Fibroblast of villous mesenchyme (primary cell): ENCODE results near the gene ITIH3. TPM values are rescaled to one million over a fixed set of nuclear protein-coding genes. Genes with fewer than 3 reads are reported as not detected.

Experiments used
- DNase-seq: peaks from one replicate; pipeline ENCODE4 v3.0.0-alpha.2; 2010; ENCODE audit warnings: low read depth
- H3K4me3 ChIP-seq: 2 replicates; pipeline ENCODE4 v1.5.1; 2011; ENCODE audit warnings: low read depth, mild to moderate bottlenecking, low read length
- total RNA-seq: library from RNA; depleted of rRNA; stranded (reverse); fragments of >200 nt; gene quantifications from 2 replicates; pipeline ENCODE4 v1.2.3, GENCODE V29; 2012
- TF ChIP-seq, protein P1 (sequence below): IDR thresholded peaks from 2 replicates; pipeline ENCODE4 v1.5.1; 2012; ENCODE audit warnings: low read depth, mild to moderate bottlenecking, low read length; ENCODE audit not compliant: insufficient read depth

ITIH3 gene
- total RNA-seq, 1 donor: 8.2 TPM

- TF ChIP-seq, protein P1, sequence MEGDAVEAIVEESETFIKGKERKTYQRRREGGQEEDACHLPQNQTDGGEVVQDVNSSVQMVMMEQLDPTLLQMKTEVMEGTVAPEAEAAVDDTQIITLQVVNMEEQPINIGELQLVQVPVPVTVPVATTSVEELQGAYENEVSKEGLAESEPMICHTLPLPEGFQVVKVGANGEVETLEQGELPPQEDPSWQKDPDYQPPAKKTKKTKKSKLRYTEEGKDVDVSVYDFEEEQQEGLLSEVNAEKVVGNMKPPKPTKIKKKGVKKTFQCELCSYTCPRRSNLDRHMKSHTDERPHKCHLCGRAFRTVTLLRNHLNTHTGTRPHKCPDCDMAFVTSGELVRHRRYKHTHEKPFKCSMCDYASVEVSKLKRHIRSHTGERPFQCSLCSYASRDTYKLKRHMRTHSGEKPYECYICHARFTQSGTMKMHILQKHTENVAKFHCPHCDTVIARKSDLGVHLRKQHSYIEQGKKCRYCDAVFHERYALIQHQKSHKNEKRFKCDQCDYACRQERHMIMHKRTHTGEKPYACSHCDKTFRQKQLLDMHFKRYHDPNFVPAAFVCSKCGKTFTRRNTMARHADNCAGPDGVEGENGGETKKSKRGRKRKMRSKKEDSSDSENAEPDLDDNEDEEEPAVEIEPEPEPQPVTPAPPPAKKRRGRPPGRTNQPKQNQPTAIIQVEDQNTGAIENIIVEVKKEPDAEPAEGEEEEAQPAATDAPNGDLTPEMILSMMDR: no peak
- DNase-seq: no peak
- no peak overlapping the region for H3K4me3 ChIP-seq
These were observed 53.1 kb downstream of the ITIH3 start for GRCh38 chr3:52847726-52848125.

GRCh38 chr3:52848617-52849016 is 54.0 kb downstream of the ITIH3 start:
- H3K4me3 ChIP-seq: no peak overlapping the region
- DNase-seq: peak; percentile 56
- TF ChIP-seq, protein P1: no peak

GRCh38 chr3:52849656-52850055 is 55.1 kb downstream of the ITIH3 start:
- H3K4me3 ChIP-seq: no peak overlapping the region
- no peak for DNase-seq
- TF ChIP-seq, protein P1: no peak

- TF ChIP-seq, protein P1: peak; percentile 69
- peak; percentile 55 for DNase-seq
- no peak overlapping the region for H3K4me3 ChIP-seq
These were observed 56.8 kb downstream of the ITIH3 start for GRCh38 chr3:52851348-52851747.

- H3K4me3 ChIP-seq: no peak overlapping the region
- DNase-seq: no peak
- TF ChIP-seq, protein P1: no peak
These were observed 57.8 kb downstream of the ITIH3 start for GRCh38 chr3:52852419-52852818.

DNA sequence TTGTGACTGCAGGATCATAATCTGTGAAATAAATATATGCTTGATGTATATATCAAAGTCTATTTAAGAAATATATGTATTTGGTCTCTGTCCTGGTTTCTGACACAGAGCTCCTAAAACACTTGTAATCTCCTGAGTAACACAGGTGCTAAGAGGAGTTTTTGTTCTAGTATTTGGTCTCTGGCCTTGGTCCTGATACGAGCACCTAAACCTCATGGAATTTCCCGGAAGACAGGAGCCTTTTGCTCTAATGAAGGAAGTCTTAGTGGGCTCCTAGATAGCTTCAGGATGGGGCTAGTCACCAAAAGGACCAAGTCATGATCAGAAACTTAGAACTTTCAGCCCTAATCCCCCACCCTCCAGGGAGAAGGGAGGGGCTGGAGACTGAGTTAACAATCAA is 59.4 kb downstream of the ITIH3 start:
- TF ChIP-seq, protein P1: no peak
- H3K4me3 ChIP-seq: no peak overlapping the region
- DNase-seq: no peak

DNA sequence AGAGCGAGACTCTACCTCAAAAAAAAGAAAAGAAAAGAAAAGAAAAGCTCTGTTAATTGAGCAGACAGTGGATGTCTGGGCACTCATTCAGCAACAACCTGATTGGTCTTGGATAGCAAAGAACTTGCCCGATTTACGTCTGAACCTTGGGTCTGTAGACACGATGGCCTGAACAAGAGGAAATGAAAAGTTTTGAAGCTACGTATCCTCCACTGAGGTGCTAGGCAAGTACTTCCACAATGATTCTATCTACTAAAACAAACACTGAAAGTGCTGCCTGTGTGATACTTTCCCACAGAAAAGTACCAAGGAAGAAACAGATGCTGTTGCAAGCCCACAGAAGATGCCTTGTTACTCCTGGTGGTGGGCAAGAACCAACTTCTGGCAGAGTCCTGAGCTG is 62.1 kb downstream of the ITIH3 start:
- TF ChIP-seq, protein P1: no peak
- no peak for DNase-seq
- H3K4me3 ChIP-seq: no peak overlapping the region
